SK-N-MC (cell line): ENCODE data around the gene ACTR10.

Experiments used
- EZH2 ChIP-seq: fragments of 200-600 bp; sonication (generic); IDR thresholded peaks from one replicate; pipeline ENCODE4 v1.6.1; 2017; ENCODE audit warnings: antibody characterized with exemption
- FOXP2 ChIP-seq: optimal IDR thresholded peaks from 2 replicates; pipeline ENCODE3; 2011; ENCODE audit warnings: mild to moderate bottlenecking, moderate library complexity; ENCODE audit not compliant: insufficient read depth; ENCODE audit errors: extremely low read length, control extremely low read depth
- POLR2AphosphoS5 ChIP-seq: IDR thresholded peaks from 2 replicates; pipeline ENCODE4 v1.6.1; 2012; ENCODE audit warnings: mild to moderate bottlenecking, low read depth, low read length, borderline replicate concordance

DNA sequence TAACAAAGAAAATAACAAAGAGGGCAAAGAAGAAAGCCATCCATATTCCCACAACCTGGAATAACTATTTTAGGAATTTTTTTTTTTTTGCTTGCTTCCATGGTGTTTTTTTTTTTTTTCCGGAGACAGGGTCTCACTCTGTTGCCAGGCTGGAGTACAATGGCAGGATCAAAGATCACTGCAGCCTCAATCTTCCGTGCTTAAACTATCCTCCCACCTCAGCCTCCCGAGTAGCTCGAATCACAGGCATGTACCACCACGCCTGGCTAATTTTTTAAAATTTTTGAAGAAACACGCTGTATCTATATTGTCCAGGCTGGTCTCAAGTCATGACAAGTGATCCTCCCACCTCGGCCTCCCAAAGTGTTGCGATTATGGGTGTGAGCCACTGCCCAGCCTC is 78.2 kb downstream of the ACTR10 start:
- TF ChIP-seq POLR2AphosphoS5, result no peak
- TF ChIP-seq EZH2, result no peak
- TF ChIP-seq FOXP2, result no peak
